ENCODE measurements around the gene SLIT1.

SLIT1 gene

GRCh38 chr10:97185326-97186058, at the start of gene SLIT1:
Gene SLIT1, minus strand, starts transcription at chr10:97185959. Its CDS starts 285 bp downstream, at chr10:97185674.
- DNase-seq (ENCODE audit: low read depth), result no peak

GRCh38 chr10:97235353-97235752, 49.6 kb upstream of the SLIT1 start:
- no peak for DNase-seq (ENCODE audit: low read depth)

- peak; percentile 26 for DNase-seq (ENCODE audit: low read depth)
Observed at GRCh38 chr10:97234400-97234799, 48.6 kb upstream of the SLIT1 start.

- no peak for DNase-seq (ENCODE audit: low read depth)
Observed at GRCh38 chr10:97230146-97230545, 44.4 kb upstream of the SLIT1 start.

GRCh38 chr10:97229322-97230015, 43.7 kb upstream of the SLIT1 start:
- no peak for DNase-seq (ENCODE audit: low read depth)

- no peak for DNase-seq (ENCODE audit: low read depth)
Observed at GRCh38 chr10:97228775-97229157, 43.0 kb upstream of the SLIT1 start.

GRCh38 chr10:97228130-97228774, 42.5 kb upstream of the SLIT1 start:
- no peak for DNase-seq (ENCODE audit: low read depth)

- DNase-seq (ENCODE audit: low read depth), result no peak
Observed at GRCh38 chr10:97226398-97226797, 40.6 kb upstream of the SLIT1 start.

- DNase-seq (ENCODE audit: low read depth), result no peak
Observed at GRCh38 chr10:97224483-97225435, 39.0 kb upstream of the SLIT1 start.

GRCh38 chr10:97222326-97222961, 36.7 kb upstream of the SLIT1 start:
- DNase-seq (ENCODE audit: low read depth), result no peak

GRCh38 chr10:97220355-97220754, 34.6 kb upstream of the SLIT1 start:
- no peak for DNase-seq (ENCODE audit: low read depth)

GRCh38 chr10:97217299-97217698, 31.5 kb upstream of the SLIT1 start:
- no peak for DNase-seq (ENCODE audit: low read depth)

- no peak for DNase-seq (ENCODE audit: low read depth)
Observed at GRCh38 chr10:97215619-97216260, 30.0 kb upstream of the SLIT1 start.

GRCh38 chr10:97213431-97213830, 27.7 kb upstream of the SLIT1 start:
- no peak for DNase-seq (ENCODE audit: low read depth)

GRCh38 chr10:97211229-97211628, 25.5 kb upstream of the SLIT1 start:
- DNase-seq (ENCODE audit: low read depth), result no peak

- peak; percentile 58 for DNase-seq (ENCODE audit: low read depth)
Observed at GRCh38 chr10:97210543-97210960, 24.8 kb upstream of the SLIT1 start.

- no peak for DNase-seq (ENCODE audit: low read depth)
Observed at GRCh38 chr10:97207756-97208346, 22.1 kb upstream of the SLIT1 start.

GRCh38 chr10:97207131-97207530, 21.4 kb upstream of the SLIT1 start:
- no peak for DNase-seq (ENCODE audit: low read depth)

GRCh38 chr10:97204826-97205679, 19.3 kb upstream of the SLIT1 start:
- DNase-seq (ENCODE audit: low read depth), result no peak

GRCh38 chr10:97203220-97203619, 17.5 kb upstream of the SLIT1 start:
- DNase-seq (ENCODE audit: low read depth), result no peak
